GM19468 (cell line): ENCODE results near the gene UBP1.
"Not testable (repeated sequence)": the region's sequence is repeated elsewhere in the genome, so short reads cannot be mapped to it uniquely, and the experiment has no call there.

ENCODE experiments used
- ATAC-seq: cut with Tn5 transposase; IDR thresholded peaks from one replicate; pipeline ENCODE4 v1.9.1; 2021; ENCODE audit warnings: mild to moderate bottlenecking, moderate library complexity, moderate number of reproducible peaks; ENCODE audit not compliant: unreplicated experiment; ENCODE audit errors: extremely low read depth

Gene UBP1

GRCh38 chr3:33440328-33441224 is at the start of gene UBP1:
Gene UBP1, minus strand, starts transcription at chr3:33440405. Its CDS starts 557 bp downstream, at chr3:33439848.
- ATAC-seq = peak; percentile 92

- ATAC-seq = no peak
These were observed 48.5 kb upstream of the UBP1 start for GRCh38 chr3:33488683-33489082.

- ATAC-seq = no peak
These were observed 48.0 kb upstream of the UBP1 start for GRCh38 chr3:33488246-33488645.

GRCh38 chr3:33482111-33482521 is 41.9 kb upstream of the UBP1 start:
- no peak for ATAC-seq

- no peak for ATAC-seq
These were observed 34.7 kb upstream of the UBP1 start for GRCh38 chr3:33474896-33475295.

GRCh38 chr3:33473813-33474212 is 33.6 kb upstream of the UBP1 start:
- no peak for ATAC-seq

GRCh38 chr3:33467786-33468185 is 27.6 kb upstream of the UBP1 start:
- no peak for ATAC-seq

- no peak for ATAC-seq
These were observed 20.9 kb upstream of the UBP1 start for GRCh38 chr3:33461097-33461496.

- ATAC-seq = not testable (repeated sequence)
These were observed 19.4 kb upstream of the UBP1 start for GRCh38 chr3:33459577-33459976.

GRCh38 chr3:33458446-33458845 is 18.2 kb upstream of the UBP1 start:
- ATAC-seq = no peak

GRCh38 chr3:33456756-33457155 is 16.6 kb upstream of the UBP1 start:
- ATAC-seq = no peak

- no peak for ATAC-seq
These were observed 13.1 kb upstream of the UBP1 start for GRCh38 chr3:33453331-33453761.

- ATAC-seq = not testable (repeated sequence)
These were observed 11.8 kb upstream of the UBP1 start for GRCh38 chr3:33451994-33452393.

- no peak for ATAC-seq
These were observed 7.8 kb upstream of the UBP1 start for GRCh38 chr3:33447958-33448357.

GRCh38 chr3:33447256-33447625 is 7.0 kb upstream of the UBP1 start:
- not testable (repeated sequence) for ATAC-seq

GRCh38 chr3:33442190-33442589 is 2.0 kb upstream of the UBP1 start:
- ATAC-seq = no peak

- no peak for ATAC-seq
These were observed 1.2 kb upstream of the UBP1 start for GRCh38 chr3:33441225-33441976.

- peak; percentile 0 for ATAC-seq
These were observed 468 bp downstream of the UBP1 start for GRCh38 chr3:33439546-33440327.

GRCh38 chr3:33438881-33439545 is 1.2 kb downstream of the UBP1 start:
- ATAC-seq = no peak

- no peak for ATAC-seq
These were observed 1.9 kb downstream of the UBP1 start for GRCh38 chr3:33438284-33438668.
